IPS DF 6.9 (cell line): ENCODE results near the gene ABCD4.
A peak's percentile ranks its signal among the peaks of the same experiment; 100 is the strongest.

Experiments used
- DNase-seq: peaks from one replicate; pipeline ENCODE4 v3.0.0-alpha.2; 2013; ENCODE audit warnings: low read depth, low spot score
- H3K27ac ChIP-seq: one replicate; pipeline ENCODE4 v1.5.1; 2013; ENCODE audit warnings: low read length, control low read depth
- H3K27me3 ChIP-seq: 2 replicates; pipeline ENCODE4 v1.6.1; 2013; ENCODE audit warnings: mild to moderate bottlenecking, low read length; ENCODE audit not compliant: control insufficient read depth, insufficient read depth
- H3K36me3 ChIP-seq: 2 replicates; pipeline ENCODE4 v1.6.1; 2013; ENCODE audit warnings: low read length; ENCODE audit not compliant: control insufficient read depth, insufficient read depth
- H3K4me1 ChIP-seq: 2 replicates; pipeline ENCODE4 v1.6.1; 2013; ENCODE audit warnings: low read length; ENCODE audit not compliant: control insufficient read depth, insufficient read depth
- H3K4me3 ChIP-seq: 2 replicates; pipeline ENCODE4 v1.5.1; 2013; ENCODE audit warnings: mild to moderate bottlenecking, low read length
- H3K9me3 ChIP-seq: 2 replicates; pipeline ENCODE4 v1.6.1; 2013; ENCODE audit warnings: low read length, inconsistent platforms; ENCODE audit not compliant: control insufficient read depth, insufficient read depth
- WGBS: extraction: QIAGEN DNeasy Blood & Tissue Kit; methylation state at CpG from one replicate; pipeline ENCODE4 v1.1.7; 2013; ENCODE audit warnings: mixed read lengths, missing lambda C conversion rate; ENCODE audit not compliant: insufficient read length, insufficient coverage; 5-methylcytosine and 5-hydroxymethylcytosine counted together

The ABCD4 gene

GRCh38 chr14:74238974-74239847, 63.5 kb downstream of the ABCD4 start, which contains the start of gene VSX2:
VSX2 (plus strand) TSS chr14:74239449; CDS start chr14:74239562, 113 bp downstream.
- H3K4me3 ChIP-seq, result peak within 1 kb of the TSS; percentile 25; the same call in 1 of the 2 replicates
- no peak within 1 kb of the TSS for H3K27ac ChIP-seq
- no peaks in the 10 kb centered on the region for H3K36me3 ChIP-seq
- H3K27me3 ChIP-seq, result peaks cover 61% of the 10 kb centered on the region
- no peaks in the 10 kb centered on the region for H3K9me3 ChIP-seq
- peaks cover 7% of the 10 kb centered on the region for H3K4me1 ChIP-seq
- WGBS, result no CpG with 5 or more reads among the region's 40 CpGs
- DNase-seq, result no peak

GRCh38 chr14:74237441-74237840, 65.3 kb downstream of the ABCD4 start:
- no peak for DNase-seq
- Histone ChIP-seq H3K9me3 (no peaks in the 10 kb centered on the region), H3K36me3 (no peaks in the 10 kb centered on the region), H3K27me3 (peaks cover 47% of the 10 kb centered on the region), H3K4me1 (peaks cover 7% of the 10 kb centered on the region), H3K4me3 (no peak overlapping the region), H3K27ac (no peak overlapping the region)
- WGBS, result no CpG with 5 or more reads among the region's 4 CpGs
